HG03135 (cell line): ENCODE measurements around the gene MTMR12.

ENCODE experiments used
- ATAC-seq: cut with Tn5 transposase; IDR thresholded peaks from one replicate; pipeline ENCODE4 v1.9.1; 2021; ENCODE audit warnings: mild to moderate bottlenecking, moderate library complexity; ENCODE audit not compliant: unreplicated experiment

The MTMR12 gene

DNA sequence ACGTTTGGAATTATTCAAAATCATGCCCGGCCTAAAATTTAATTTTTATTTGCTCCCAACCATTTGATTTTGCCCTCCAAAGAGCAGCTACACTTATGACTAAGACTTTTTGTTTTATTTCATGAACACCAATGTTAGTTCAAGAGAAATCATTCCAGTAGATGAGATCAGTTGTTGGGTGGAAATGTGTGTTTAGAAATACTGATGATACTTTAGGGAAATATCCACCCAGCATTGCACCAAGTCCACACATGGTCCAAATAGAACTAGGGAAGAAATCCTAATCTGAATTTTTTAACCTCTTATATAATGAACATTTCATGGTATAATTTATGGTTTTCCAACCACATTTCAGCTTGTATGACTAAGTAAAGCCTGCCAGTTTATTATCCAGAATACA, 110.3 kb downstream of the MTMR12 start:
- ATAC-seq: no peak

DNA sequence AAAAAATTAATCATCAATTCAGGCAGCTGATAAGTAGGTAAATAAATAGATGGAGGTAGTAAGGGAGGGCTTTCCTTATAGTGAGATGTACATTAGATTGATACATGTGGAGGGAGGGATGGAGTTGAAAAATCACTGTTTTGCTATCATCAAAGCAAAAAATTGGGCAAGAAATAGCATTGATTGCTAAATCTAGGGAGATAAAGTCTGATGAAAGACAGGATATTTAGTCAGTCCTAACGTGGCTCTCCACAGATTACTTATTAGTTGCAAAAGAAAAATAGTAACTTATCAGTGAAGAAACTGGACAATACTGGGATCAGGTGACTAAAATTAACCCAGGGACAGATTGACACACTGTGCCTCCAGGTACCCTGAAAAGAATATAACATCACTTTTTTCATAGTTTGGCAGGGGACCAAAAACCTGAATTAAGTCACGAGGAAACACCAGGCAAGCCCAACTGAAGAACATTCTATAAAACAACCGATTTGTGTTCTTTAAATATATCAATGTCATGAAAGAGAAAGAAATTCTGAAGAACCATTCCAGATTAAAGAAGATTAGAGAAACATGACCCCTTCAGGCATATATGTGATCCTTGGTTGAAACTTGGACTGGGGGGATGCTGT, 111.5 kb downstream of the MTMR12 start:
- ATAC-seq: no peak

DNA sequence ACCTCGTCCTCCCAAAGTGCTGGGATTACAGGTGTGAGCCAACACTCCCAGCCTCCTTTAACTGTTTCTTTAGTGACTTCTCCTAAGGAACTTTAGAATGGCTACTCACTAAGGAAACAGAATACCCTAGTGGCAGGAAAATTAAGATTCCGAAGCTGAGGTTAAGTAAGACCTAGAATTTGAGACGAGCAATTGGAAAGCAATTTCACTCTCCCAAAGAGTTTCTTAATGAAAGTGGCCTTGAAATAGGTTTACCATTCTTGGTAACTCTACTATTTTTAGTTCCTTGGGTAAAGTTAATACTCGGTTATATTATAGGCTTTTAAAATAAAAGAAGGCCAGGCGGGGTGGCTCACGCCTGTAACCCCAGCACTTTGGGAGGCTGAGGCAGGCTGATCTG, 115.7 kb downstream of the MTMR12 start:
- ATAC-seq: no peak

DNA sequence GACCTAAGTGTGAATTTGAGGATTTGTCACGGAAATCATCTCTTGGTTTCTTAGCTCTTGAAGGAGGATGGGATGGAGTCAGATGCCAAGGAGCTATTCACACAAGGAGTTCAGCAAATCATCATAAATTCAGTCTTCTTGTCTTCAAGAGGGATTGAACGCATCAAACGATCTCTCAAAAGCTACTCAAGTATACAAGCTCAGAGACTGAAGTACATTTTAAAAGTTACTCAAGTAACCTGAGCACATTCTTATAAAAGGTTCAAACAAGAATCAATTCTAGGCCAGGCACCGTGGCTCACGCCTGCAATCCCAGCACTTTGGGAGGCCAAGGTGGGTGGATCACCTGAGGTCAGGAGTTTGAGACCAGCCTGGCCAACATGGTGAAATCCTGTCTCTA, 117.5 kb downstream of the MTMR12 start:
- ATAC-seq: no peak

DNA sequence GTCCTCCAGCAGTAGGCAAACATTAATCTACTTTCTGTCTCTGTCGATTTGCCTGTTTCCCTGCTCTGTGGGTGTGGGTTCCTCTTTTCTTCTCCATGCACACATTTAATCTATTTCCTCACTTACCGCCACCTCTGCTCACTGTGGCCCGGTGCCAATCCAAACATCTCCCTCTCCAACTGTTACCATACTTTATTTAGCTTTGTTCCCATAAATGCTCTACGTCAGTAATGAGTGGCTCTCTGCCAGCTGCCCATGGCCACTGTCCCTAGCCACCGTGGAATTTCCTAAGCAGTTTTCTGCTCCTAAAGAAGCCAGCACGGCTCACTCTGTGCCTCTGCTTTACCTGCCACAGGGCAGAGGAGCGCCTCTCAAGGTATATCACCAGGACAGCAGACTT, 119.1 kb downstream of the MTMR12 start:
- ATAC-seq: peak; percentile 78

DNA sequence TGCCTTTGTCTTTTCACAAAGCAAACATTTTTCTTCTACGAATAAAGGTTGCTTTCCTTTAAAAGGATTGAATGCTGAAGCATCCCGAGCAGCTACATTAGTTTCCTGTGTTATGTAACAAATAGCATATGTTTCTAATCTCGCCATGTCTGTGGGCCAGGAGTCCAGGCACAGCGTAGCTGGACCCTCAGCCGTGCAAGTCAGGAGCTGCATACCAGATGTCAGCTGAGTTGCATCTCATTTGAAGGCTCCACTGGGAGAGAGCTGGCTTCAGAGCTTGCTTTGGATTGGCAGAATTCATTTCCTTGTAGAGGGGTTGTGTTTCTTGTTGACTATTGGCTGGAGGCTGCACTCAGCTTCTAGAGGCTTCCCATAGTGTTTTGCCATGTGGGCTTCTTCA, 122.6 kb downstream of the MTMR12 start:
- no peak for ATAC-seq

DNA sequence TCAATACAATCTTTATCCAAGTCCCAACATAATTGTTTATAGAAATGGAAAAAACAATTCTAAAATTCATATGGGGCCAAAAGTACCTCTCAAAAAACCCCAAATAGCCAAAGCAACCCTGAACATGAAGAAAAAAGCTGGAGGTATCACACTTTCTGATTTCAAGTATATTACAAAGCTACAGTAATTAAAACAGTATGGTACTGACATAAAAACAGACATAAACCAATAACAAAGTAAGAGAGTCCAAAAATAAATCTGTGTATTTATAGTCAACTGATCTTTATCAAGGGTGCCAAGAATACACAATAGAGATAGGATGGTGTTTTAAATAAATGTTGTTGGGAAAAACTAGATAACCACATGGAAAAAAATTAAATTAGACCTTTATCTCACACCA, 125.1 kb downstream of the MTMR12 start:
- ATAC-seq: no peak

DNA sequence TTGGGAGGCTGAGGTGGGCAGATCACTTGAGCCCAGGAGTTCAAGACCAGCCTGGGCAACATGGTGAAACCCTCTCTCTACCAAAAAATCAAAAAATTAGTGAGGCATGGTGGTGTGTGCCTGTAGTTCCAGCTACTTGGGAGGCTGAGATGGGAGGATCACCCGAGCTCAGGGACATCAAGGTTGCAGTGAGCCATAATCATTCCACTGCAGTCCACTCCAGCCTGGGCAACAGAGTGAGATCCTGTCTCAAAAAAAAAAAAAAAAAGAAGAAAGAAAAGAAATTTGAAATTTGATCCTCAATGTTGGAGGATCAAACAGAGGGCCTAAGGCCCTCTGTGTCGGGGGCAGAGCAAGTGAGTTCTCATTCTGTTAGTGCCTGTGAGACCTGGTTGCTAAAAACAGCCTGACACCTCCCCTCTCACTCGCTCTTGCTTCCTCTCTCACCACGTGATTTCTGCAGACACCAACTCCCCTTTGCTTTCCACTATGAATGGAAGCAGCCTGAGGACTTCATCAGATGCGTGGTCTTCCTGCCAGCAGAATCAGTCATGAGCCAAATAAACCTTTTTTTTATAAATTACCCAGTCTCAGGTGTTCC, 130.2 kb downstream of the MTMR12 start:
- ATAC-seq: peak; percentile 51
